Measurements from ENCODE around the gene RNF181.

Gene RNF181

GRCh38 chr2:85595301-85596025 is at the start of gene RNF181:
Gene RNF181 (plus strand): TSS chr2:85595745. CDS start chr2:85595764, 19 bp downstream.
- Mint-ChIP-seq H3K9me3 (no peaks in the 10 kb centered on the region), H3K27ac (peak within 1 kb of the TSS; percentile 91), H3K27me3 (no peaks in the 10 kb centered on the region), H3K36me3 (peaks cover 21% of the 10 kb centered on the region), H3K4me3 (peak within 1 kb of the TSS; percentile 99), H3K4me1 (peaks cover 38% of the 10 kb centered on the region)
- CTCF ChIA-PET = interaction anchor here (1.2 to 1.8 kb wide), 5 partner anchors 9 to 175 kb away, joined by 3 to 8 read pairs (median 3); no protein-coding TSS in a partner anchor
- DNase-seq = peak; percentile 96

DNA sequence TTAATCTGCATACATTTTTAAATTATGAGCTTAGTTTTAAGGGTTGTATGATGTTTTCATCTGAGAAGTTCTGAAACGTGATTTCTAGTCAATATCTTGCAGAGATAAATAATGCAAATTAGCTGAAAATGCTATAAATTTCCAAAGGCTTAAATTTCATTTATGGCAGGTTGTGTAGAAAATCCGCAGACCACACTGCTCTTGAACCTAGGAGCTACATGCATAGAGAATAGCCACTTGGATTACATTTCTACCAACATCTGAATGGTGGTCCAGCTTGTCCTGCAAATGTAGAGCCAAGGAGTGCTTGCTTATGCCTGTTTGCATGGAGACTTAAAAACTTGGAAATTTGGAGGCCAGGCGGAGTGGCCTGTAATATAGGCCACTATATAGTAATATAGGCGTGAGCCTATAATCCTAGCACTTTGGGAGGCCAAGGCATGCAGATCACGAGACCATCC is 49.7 kb upstream of the RNF181 start:
- H3K4me1 Mint-ChIP-seq = peaks cover 30% of the 10 kb centered on the region
- H3K36me3 Mint-ChIP-seq = peaks cover 69% of the 10 kb centered on the region
- no peaks in the 10 kb centered on the region for H3K27me3 Mint-ChIP-seq
- H3K27ac Mint-ChIP-seq = no peak overlapping the region
- CTCF ChIA-PET = interaction anchor here (0.8 to 8.1 kb wide), 2 partner anchors 125 to 155 kb away, joined by 3 to 62 read pairs; partner anchors contain the start of gene SH2D6
- DNase-seq = no peak
- no peak overlapping the region for H3K4me3 Mint-ChIP-seq
- no peaks in the 10 kb centered on the region for H3K9me3 Mint-ChIP-seq

DNA sequence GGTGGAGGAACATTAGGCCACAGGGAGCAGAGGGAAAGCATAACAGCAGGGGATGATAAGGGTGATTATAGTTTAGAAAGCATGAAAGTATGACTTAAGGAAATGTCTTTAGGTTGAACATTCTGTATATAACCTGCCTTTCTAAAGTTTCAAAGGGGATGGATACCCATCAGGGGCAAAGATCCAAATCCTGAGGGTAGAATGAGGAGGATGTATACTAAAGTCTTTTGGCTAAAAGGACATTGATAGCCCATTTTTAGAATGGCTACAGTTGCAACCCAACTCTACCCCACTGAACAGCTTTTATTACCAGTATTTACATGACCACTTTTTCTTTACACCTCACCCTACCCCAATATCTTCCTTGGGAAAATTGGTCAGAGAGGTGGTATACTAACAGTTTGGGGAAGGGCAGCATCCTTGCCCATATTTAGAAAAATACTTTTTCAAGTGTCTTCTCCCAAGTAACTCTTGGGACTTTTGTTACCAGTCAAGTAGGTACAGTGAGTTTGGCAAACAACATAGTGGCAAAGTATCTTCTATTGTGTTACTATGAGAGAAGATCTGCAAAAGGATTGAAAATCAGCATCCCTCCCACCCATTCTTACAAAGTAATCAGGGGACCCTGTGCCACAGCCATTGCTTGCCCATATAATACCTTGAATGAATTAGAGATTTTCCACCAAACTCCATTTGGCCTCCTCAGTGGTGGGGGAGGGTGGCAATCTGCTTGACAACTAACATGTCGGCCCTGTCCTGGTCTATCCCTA is 48.3 kb upstream of the RNF181 start:
- Mint-ChIP-seq H3K9me3 (no peaks in the 10 kb centered on the region), H3K4me3 (no peak overlapping the region), H3K27ac (peak overlapping the region; percentile 10), H3K4me1 (peaks cover 20% of the 10 kb centered on the region), H3K27me3 (no peaks in the 10 kb centered on the region), H3K36me3 (peaks cover 64% of the 10 kb centered on the region)
- no peak for DNase-seq
- CTCF ChIA-PET = interaction anchor here (0.9 to 10.1 kb wide), 4 partner anchors 13 to 156 kb away, joined by 3 to 197 read pairs (median 76); partner anchors contain the start of genes GGCX and SH2D6

DNA sequence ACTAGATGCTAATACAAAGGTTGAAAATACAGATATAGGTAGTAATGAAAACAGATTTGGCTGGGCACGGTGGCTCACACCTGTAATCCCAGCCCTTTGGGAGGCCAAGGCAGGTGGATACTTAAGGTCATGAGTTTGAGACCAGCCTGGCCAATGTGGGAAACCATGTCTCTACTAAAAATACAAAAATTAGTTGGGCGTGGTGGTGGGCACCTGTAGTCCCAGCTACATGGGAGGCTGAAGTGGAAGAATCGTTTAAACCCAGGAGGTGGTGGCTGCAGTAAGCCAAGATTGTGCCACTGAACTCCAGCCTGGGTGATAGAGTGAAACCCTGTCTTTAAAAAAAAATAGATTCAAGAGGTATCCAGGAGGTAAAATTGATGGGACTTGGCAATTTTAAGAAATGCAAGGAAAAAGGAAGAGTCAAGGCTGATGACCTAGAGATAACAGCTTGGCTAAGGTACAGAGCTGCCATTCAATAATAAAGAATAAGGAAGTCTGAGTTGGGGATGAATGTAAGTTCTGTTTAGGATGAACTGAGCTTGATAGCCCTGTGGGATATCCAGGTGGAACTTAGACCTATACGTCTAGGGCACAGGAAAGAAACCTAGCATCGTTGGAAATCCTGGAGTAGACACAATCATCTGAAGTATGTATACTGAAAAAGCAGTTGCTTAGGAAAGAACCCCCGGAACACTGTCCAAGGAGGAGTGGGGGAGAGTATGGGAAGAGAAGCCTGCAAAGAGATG is 47.5 kb upstream of the RNF181 start:
- Mint-ChIP-seq H3K27me3 (no peaks in the 10 kb centered on the region), H3K4me1 (peaks cover 14% of the 10 kb centered on the region), H3K27ac (peak overlapping the region; percentile 17), H3K4me3 (no peak overlapping the region), H3K36me3 (peaks cover 60% of the 10 kb centered on the region), H3K9me3 (no peaks in the 10 kb centered on the region)
- DNase-seq = no peak
- CTCF ChIA-PET = interaction anchor here (1.0 to 10.1 kb wide), 6 partner anchors 8 to 248 kb away, joined by 3 to 197 read pairs (median 18); partner anchors contain the start of genes GGCX, MAT2A and SH2D6

DNA sequence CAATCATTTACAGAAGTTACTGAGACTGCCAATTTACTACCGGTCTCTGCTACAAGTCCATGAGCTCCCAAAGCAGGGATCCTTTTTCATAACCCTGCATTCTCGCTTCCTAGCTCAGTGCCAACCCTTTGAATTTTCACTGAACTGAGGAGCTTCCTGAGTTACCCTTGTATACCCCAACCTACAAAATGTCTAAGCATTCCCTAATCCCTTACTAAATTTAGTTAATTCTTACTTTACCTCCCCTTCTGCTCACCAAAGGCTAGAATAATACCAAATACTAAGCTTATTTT is 47.0 kb upstream of the RNF181 start:
- peak overlapping the region; percentile 17 for H3K27ac Mint-ChIP-seq
- no peaks in the 10 kb centered on the region for H3K9me3 Mint-ChIP-seq
- no peaks in the 10 kb centered on the region for H3K27me3 Mint-ChIP-seq
- H3K4me1 Mint-ChIP-seq = peaks cover 11% of the 10 kb centered on the region
- CTCF ChIA-PET = interaction anchor here (1.0 to 10.1 kb wide), 6 partner anchors 8 to 248 kb away, joined by 3 to 197 read pairs (median 18); partner anchors contain the start of genes GGCX, MAT2A and SH2D6
- H3K36me3 Mint-ChIP-seq = peaks cover 56% of the 10 kb centered on the region
- DNase-seq = no peak
- no peak overlapping the region for H3K4me3 Mint-ChIP-seq

GRCh38 chr2:85549095-85549494 is 46.5 kb upstream of the RNF181 start:
- Mint-ChIP-seq H3K27ac (no peak overlapping the region), H3K4me1 (peaks cover 9% of the 10 kb centered on the region), H3K36me3 (peaks cover 53% of the 10 kb centered on the region), H3K4me3 (no peak overlapping the region), H3K27me3 (no peaks in the 10 kb centered on the region), H3K9me3 (no peaks in the 10 kb centered on the region)
- DNase-seq = no peak
- CTCF ChIA-PET = interaction anchor here (1.0 to 10.1 kb wide), 7 partner anchors 9 to 249 kb away, joined by 3 to 197 read pairs (median 3); partner anchors contain the start of genes GGCX, MAT2A and SH2D6

DNA sequence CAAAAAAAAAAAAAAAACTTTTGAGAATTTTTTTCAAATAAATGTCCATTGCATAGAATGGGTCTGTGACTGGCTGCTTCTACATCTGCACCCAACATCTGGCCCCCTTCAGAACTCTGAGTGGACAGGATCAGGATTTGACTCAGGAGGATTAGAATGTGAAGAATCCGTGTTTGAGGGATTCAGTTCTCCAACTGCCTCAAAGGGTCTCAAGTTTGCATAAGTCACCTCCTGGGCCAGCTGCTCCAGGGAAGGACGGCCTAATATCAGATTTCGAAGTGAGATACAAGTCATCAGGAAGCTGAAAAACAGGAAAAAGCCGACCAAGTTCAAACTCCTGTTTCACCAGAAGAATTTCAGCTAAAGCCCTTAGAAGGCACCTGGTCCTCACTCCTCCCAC is 45.7 kb upstream of the RNF181 start:
- no peaks in the 10 kb centered on the region for H3K9me3 Mint-ChIP-seq
- no peak for DNase-seq
- peaks cover 6% of the 10 kb centered on the region for H3K4me1 Mint-ChIP-seq
- CTCF ChIA-PET = interaction anchor here (1.1 to 10.1 kb wide), 10 partner anchors 9 to 249 kb away, joined by 3 to 197 read pairs (median 12); partner anchors contain the start of genes GGCX, MAT2A and SH2D6
- no peak overlapping the region for H3K27ac Mint-ChIP-seq
- H3K27me3 Mint-ChIP-seq = no peaks in the 10 kb centered on the region
- no peak overlapping the region for H3K4me3 Mint-ChIP-seq
- peaks cover 50% of the 10 kb centered on the region for H3K36me3 Mint-ChIP-seq

GRCh38 chr2:85550486-85550885 is 45.1 kb upstream of the RNF181 start:
- Mint-ChIP-seq H3K27me3 (no peaks in the 10 kb centered on the region), H3K36me3 (peaks cover 47% of the 10 kb centered on the region), H3K4me1 (peaks cover 6% of the 10 kb centered on the region), H3K9me3 (no peaks in the 10 kb centered on the region), H3K27ac (no peak overlapping the region), H3K4me3 (no peak overlapping the region)
- DNase-seq = no peak
- CTCF ChIA-PET = interaction anchor here (0.9 to 10.1 kb wide), 15 partner anchors 10 to 250 kb away, joined by 3 to 197 read pairs (median 9); partner anchors contain the start of genes GGCX, MAT2A, SH2D6 and VAMP8

DNA sequence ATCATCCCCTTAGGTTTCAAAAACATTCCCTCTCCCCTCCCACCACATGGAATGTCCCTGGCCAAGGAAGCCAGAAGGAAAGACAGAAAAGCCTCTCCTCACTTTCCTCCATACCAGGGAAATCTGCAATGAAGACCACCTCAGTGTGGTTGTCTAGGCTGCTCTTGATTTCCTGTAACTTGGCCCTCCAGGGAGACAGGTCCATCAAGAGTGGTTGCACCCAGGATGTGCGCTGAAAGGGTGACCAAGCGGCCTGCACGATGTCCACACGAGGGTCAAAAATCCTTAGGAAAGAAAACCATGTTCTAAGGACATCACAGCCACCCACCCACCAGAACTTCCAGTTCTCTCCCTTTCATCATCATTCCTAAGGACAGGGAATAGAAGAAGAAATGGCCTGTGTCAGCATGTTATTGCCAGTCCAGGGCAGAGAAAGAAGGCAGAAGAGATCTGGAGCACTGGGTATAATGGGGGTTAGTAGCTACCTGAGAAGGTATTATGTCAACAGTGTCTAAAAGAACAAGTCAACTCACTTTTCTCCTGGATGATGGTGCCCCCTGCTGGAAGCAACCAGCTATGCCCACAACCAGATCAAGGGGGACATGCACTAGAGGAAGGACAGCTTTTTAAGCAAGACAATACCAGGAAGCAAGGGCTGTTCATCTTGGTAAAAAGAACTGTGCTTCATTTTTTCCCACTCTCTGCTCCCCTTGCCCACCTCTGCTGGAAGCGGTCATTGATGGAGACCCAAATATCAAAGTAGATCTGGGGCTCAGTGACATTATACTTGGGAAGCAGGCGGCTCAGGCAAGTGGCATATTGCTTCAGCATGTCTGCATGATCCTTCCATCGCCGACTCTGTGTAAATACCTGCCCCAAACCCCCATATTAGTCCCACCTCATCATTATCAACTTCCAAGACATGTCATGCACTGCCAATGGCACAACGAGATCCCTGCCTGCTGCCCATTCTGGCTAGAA is 43.6 kb upstream of the RNF181 start:
- peaks cover 42% of the 10 kb centered on the region for H3K36me3 Mint-ChIP-seq
- peaks cover 6% of the 10 kb centered on the region for H3K4me1 Mint-ChIP-seq
- no peaks in the 10 kb centered on the region for H3K9me3 Mint-ChIP-seq
- H3K4me3 Mint-ChIP-seq = no peak overlapping the region
- H3K27me3 Mint-ChIP-seq = no peaks in the 10 kb centered on the region
- peak overlapping the region; percentile 70 for H3K27ac Mint-ChIP-seq
- DNase-seq = peak; percentile 94
- CTCF ChIA-PET = interaction anchor here (0.5 to 10.1 kb wide), 27 partner anchors 8 to 267 kb away, joined by 3 to 197 read pairs (median 4); partner anchors contain the start of genes ELMOD3, GGCX, MAT2A and RETSAT

GRCh38 chr2:85553184-85553583 is 42.4 kb upstream of the RNF181 start:
- peaks cover 36% of the 10 kb centered on the region for H3K36me3 Mint-ChIP-seq

GRCh38 chr2:85554980-85555612 is 40.4 kb upstream of the RNF181 start:
- H3K4me1 Mint-ChIP-seq = peaks cover 19% of the 10 kb centered on the region
- DNase-seq = no peak
- H3K27me3 Mint-ChIP-seq = no peaks in the 10 kb centered on the region
- CTCF ChIA-PET = interaction anchor here (0.6 to 10.1 kb wide), 4 partner anchors 24 to 255 kb away, joined by 3 to 197 read pairs (median 62); partner anchors contain the start of gene SH2D6
- H3K9me3 Mint-ChIP-seq = no peaks in the 10 kb centered on the region
- H3K4me3 Mint-ChIP-seq = no peak overlapping the region
- H3K27ac Mint-ChIP-seq = no peak overlapping the region
- H3K36me3 Mint-ChIP-seq = peaks cover 34% of the 10 kb centered on the region

More at GRCh38 chr2:85553184-85553583, 42.4 kb upstream of the RNF181 start:
- no peaks in the 10 kb centered on the region for H3K9me3 Mint-ChIP-seq
- CTCF ChIA-PET = interaction anchor here (1.9 to 10.1 kb wide), 5 partner anchors 13 to 162 kb away, joined by 4 to 197 read pairs (median 34); partner anchors contain the start of genes MAT2A and SH2D6
- H3K27me3 Mint-ChIP-seq = no peaks in the 10 kb centered on the region
- H3K27ac Mint-ChIP-seq = no peak overlapping the region
- H3K4me1 Mint-ChIP-seq = peaks cover 6% of the 10 kb centered on the region
- no peak for DNase-seq
- no peak overlapping the region for H3K4me3 Mint-ChIP-seq

GRCh38 chr2:85557130-85557529 is 38.4 kb upstream of the RNF181 start:
- peaks cover 32% of the 10 kb centered on the region for H3K4me1 Mint-ChIP-seq
- H3K27ac Mint-ChIP-seq = no peak overlapping the region
- peaks cover 22% of the 10 kb centered on the region for H3K36me3 Mint-ChIP-seq
- H3K9me3 Mint-ChIP-seq = no peaks in the 10 kb centered on the region
- H3K4me3 Mint-ChIP-seq = no peak overlapping the region
- DNase-seq = no peak
- CTCF ChIA-PET = interaction anchor here (1.1 to 10.1 kb wide), 4 partner anchors 14 to 257 kb away, joined by 3 to 197 read pairs (median 4); partner anchors contain the start of gene SH2D6
- H3K27me3 Mint-ChIP-seq = peaks cover 5% of the 10 kb centered on the region
